Ovary (tissue), 9 donors: Measurements from ENCODE around the gene ZNF423. TPM values are rescaled to one million over a fixed set of nuclear protein-coding genes. Genes with fewer than 3 reads are reported as not detected.

Experiments
- DNase-seq, 5 donors: peaks; one replicate each; pipeline ENCODE4 v3.0.0-alpha.2; 2019 to 2020
- H3K27ac ChIP-seq, 2 donors: fragments of 200-600 bp; one replicate each; pipeline versions ENCODE4 v1.5.1 to v1.8.0; 2019 to 2022
- H3K27me3 ChIP-seq: fragments of 200-600 bp; one replicate; pipeline ENCODE4 v1.8.0; 2022
- H3K36me3 ChIP-seq: fragments of 200-600 bp; sonication (generic); one replicate; pipeline ENCODE4 v1.5.1; 2019
- H3K4me1 ChIP-seq: one replicate; pipeline ENCODE4 v1.8.1; 2013; ENCODE audit warnings: mild to moderate bottlenecking, moderate library complexity; ENCODE audit not compliant: insufficient read depth
- H3K4me3 ChIP-seq: fragments of 200-600 bp; sonication (generic); one replicate; pipeline ENCODE4 v1.5.1; 2017
- H3K9me3 ChIP-seq, 2 donors: fragments of 200-600 bp in 1 of 2; sonication (generic) in 1 of 2; one replicate each; pipeline versions ENCODE4 v1.5.1 to v1.8.1; 2013 to 2019; ENCODE audit warnings: mild to moderate bottlenecking in 1 of 2, moderate library complexity in 1 of 2
- CTCF ChIP-seq, 3 donors: fragments of 450-650 bp in 2 of 3; fragments of 200-600 bp in 1 of 3; IDR thresholded peaks; one replicate each; pipeline versions ENCODE4 v1.5.1 to v1.8.0; 2016 to 2022; ENCODE audit warnings: antibody characterized with exemption in 3 of 3, mild to moderate bottlenecking in 1 of 3
- EP300 ChIP-seq: sonication (generic); formaldehyde crosslinking; IDR thresholded peaks from one replicate; pipeline ENCODE4 v1.6.1; 2017; ENCODE audit warnings: antibody characterized with exemption
- POLR2A ChIP-seq: fragments of 450-650 bp; IDR thresholded peaks from one replicate; pipeline ENCODE4 v1.6.1; 2017; ENCODE audit warnings: antibody characterized with exemption, mild to moderate bottlenecking, moderate library complexity
- WGBS, 3 donors: extraction: QIAGEN DNeasy Blood & Tissue Kit in 1 of 3; methylation state at CpG; one replicate each; pipeline versions ENCODE4 v1.1.5 to v1.1.7; 2013 to 2017; 5-methylcytosine and 5-hydroxymethylcytosine counted together
- intact Hi-C, 4 donors: fragments of 100-400 bp; cut with DNase I; formaldehyde crosslinking; loops; one replicate each; pipeline versions ENCODE4 v1.11.0 to v1.15.1; 2022 to 2023
- polyA plus RNA-seq, 2 donors: library from polyadenylated mRNA; stranded (reverse); fragments of 200-250 nt in 1 of 2; fragments of 350-450 nt in 1 of 2; fragmentation: Illumina TruSeq in 1 of 2; extraction: RNeasy Lipid Tissue Mini Kit (QIAGEN cat#74804) in 1 of 2; gene quantifications; one replicate each; pipeline ENCODE4 v1.2.3, GENCODE V29; 2013 to 2014
- total RNA-seq, 7 donors: library from RNA; depleted of rRNA in 2 of 7; stranded (reverse); fragments of >200 nt in 2 of 7; fragmentation: NEBNext Ultra II Directional in 3 of 7; extraction: Animal tissue kit (Norgen Biotek cat#: 25700) in 3 of 7; gene quantifications; one replicate each; pipeline versions ENCODE4 v1.1.0 to v1.2.4, GENCODE V29; 2016 to 2023
- donor health status: DM: no; HTN: no; CAD: no; lungs with moderate emphysema.
- donor health status: DM: no; HTN: no; CAD: no.
- donor health status: Bipolar disorder and iron deficiency.
- donor health status: DM: yes; HTN: yes; CAD: no.
- donor health status: DM: no; HTN: no; CAD: no.
- donor health status: DM: yes; HTN: yes; CAD: no.

ZNF423 gene
- total and polyA plus RNA-seq, 9 donors: 3.3 to 40.3 (median 12.4) TPM

GRCh38 chr16:49657736-49658465 is 198.0 kb downstream of the ZNF423 start:
- peaks cover 2% of the 10 kb centered on the region for H3K4me1 ChIP-seq
- intact Hi-C loops: loop anchor here in 1 of 4 donors (10.0 kb wide), 1 partner anchor 87 kb away; no protein-coding TSS in a partner anchor
- H3K9me3 ChIP-seq: no peaks in the 10 kb centered on the region
- TF ChIP-seq EP300 (no peak), POLR2A (no peak), CTCF (IDR thresholded peaks at IDR 0.05) (no peak)
- H3K36me3 ChIP-seq: no peaks in the 10 kb centered on the region
- WGBS, 3 donors: 88 to 91% (median 88%) methylated on average over 11 of the region's 11 CpGs
- no peak for DNase-seq
- no peak overlapping the region for H3K27ac ChIP-seq
- H3K27me3 ChIP-seq: no peaks in the 10 kb centered on the region
- H3K4me3 ChIP-seq: no peak overlapping the region

DNA sequence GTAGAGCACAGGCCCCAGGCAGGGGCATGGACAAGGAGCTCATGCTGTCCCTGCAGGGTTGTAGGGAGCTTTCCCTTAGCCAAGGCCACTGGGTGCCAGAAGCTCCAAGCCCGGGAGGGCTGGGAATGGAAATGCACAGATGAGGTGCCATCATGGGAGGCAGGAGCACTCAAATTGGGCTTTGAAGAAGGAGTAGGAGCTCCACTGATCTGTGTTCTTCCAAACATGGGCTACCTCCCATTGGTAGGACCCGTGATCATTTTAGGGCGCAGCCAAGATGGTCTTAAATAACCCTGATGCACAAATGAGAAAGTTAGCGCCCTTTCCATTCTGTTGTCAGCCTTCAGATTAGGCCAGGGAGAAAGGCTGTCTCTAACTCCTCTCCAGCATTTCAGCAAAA is 201.5 kb downstream of the ZNF423 start:
- TF ChIP-seq CTCF (IDR thresholded peaks at IDR 0.05): no peak
- TF ChIP-seq EP300: no peak
- TF ChIP-seq POLR2A: no peak
- Histone ChIP-seq H3K9me3 (no peaks in the 10 kb centered on the region), H3K4me1 (peaks cover 7% of the 10 kb centered on the region), H3K27ac (no peak overlapping the region), H3K27me3 (no peaks in the 10 kb centered on the region), H3K36me3 (no peaks in the 10 kb centered on the region), H3K4me3 (no peak overlapping the region)
- no peak for DNase-seq
- 96 to 99% (median 97%) methylated on average over 4 of the region's 4 CpGs for WGBS, 3 donors
- intact Hi-C loops: loop anchor here in 1 of 4 donors (10.0 kb wide), 1 partner anchor 90 kb away; no protein-coding TSS in a partner anchor

DNA sequence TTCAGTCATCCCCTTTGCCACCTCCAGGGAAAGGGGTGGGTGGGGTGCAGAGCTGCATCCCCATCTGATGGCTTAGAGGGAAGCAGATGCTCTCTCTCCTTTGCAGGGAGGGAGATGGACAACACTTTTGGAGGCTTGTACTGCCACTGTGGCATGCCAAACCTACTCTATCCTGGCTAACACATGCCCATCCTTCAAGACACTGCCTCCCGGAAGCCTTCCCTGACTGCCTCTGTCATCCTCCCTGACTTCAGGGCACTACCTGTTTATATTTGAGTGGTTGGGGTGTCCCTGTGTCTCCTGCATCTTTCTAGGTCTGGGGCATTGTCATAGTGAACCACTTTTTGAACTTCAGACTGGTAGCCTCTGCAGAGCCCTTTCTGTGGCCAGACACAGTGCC is 202.3 kb downstream of the ZNF423 start:
- TF ChIP-seq POLR2A (no peak), CTCF (IDR thresholded peaks at IDR 0.05) (no peak), EP300 (no peak)
- no peak for DNase-seq
- no peak overlapping the region for H3K27ac ChIP-seq
- H3K36me3 ChIP-seq: no peaks in the 10 kb centered on the region
- WGBS, 3 donors: 89 to 94% (median 93%) methylated on average over 1 of the region's 1 CpG
- no peak overlapping the region for H3K4me3 ChIP-seq
- intact Hi-C loops: loop anchor here in 1 of 4 donors (10.0 kb wide), 1 partner anchor 91 kb away; no protein-coding TSS in a partner anchor
- no peaks in the 10 kb centered on the region for H3K27me3 ChIP-seq
- H3K9me3 ChIP-seq: no peaks in the 10 kb centered on the region
- peaks cover 7% of the 10 kb centered on the region for H3K4me1 ChIP-seq

GRCh38 chr16:49653173-49653570 is 202.7 kb downstream of the ZNF423 start:
- H3K27me3 ChIP-seq: no peaks in the 10 kb centered on the region
- TF ChIP-seq EP300: no peak
- no peak for TF ChIP-seq POLR2A
- TF ChIP-seq CTCF (IDR thresholded peaks at IDR 0.05): no peak
- H3K4me3 ChIP-seq: peak overlapping the region; percentile 10
- WGBS, 3 donors: 14 to 16% (median 15%) methylated on average over 6 of the region's 6 CpGs
- intact Hi-C loops: loop anchor here in 1 of 4 donors (10.0 kb wide), 1 partner anchor 92 kb away; no protein-coding TSS in a partner anchor
- H3K9me3 ChIP-seq: no peaks in the 10 kb centered on the region
- H3K36me3 ChIP-seq: no peaks in the 10 kb centered on the region
- no peak for DNase-seq
- H3K4me1 ChIP-seq: peaks cover 7% of the 10 kb centered on the region
- H3K27ac ChIP-seq: peak overlapping the region in 1 of 2 donors; percentile 74
